ENCODE results near the gene RYR2.

- TF ChIP-seq CTCF (IDR thresholded peaks at IDR 0.05) (no peak), POLR2A (IDR thresholded peaks at IDR 0.05) (no peak)
Observed at GRCh38 chr1:237470712-237471338, 428.8 kb downstream of the RYR2 start.

Data from heart left ventricle (tissue), 13 donors.